VCaP (cell line): Measurements from ENCODE around the gene ELAPOR2.
A peak's percentile ranks its signal among the peaks of the same experiment; 100 is the strongest.

Experiments used
- H3K27ac ChIP-seq: fragments of 450-650 bp; 2 replicates; pipeline ENCODE4 v1.5.1; 2017
- TF ChIP-seq, protein P1 (sequence below): fragments of 450-650 bp; conservative IDR thresholded peaks from 2 replicates; pipeline ENCODE4 v1.5.1; 2017; ENCODE audit warnings: mild to moderate bottlenecking, moderate library complexity

ELAPOR2 gene

GRCh38 chr7:87094322-87094721 is 34.9 kb upstream of the ELAPOR2 start:
- TF ChIP-seq, protein P1, sequence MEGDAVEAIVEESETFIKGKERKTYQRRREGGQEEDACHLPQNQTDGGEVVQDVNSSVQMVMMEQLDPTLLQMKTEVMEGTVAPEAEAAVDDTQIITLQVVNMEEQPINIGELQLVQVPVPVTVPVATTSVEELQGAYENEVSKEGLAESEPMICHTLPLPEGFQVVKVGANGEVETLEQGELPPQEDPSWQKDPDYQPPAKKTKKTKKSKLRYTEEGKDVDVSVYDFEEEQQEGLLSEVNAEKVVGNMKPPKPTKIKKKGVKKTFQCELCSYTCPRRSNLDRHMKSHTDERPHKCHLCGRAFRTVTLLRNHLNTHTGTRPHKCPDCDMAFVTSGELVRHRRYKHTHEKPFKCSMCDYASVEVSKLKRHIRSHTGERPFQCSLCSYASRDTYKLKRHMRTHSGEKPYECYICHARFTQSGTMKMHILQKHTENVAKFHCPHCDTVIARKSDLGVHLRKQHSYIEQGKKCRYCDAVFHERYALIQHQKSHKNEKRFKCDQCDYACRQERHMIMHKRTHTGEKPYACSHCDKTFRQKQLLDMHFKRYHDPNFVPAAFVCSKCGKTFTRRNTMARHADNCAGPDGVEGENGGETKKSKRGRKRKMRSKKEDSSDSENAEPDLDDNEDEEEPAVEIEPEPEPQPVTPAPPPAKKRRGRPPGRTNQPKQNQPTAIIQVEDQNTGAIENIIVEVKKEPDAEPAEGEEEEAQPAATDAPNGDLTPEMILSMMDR = no peak
- no peak overlapping the region for H3K27ac ChIP-seq

- no peak overlapping the region for H3K27ac ChIP-seq
- TF ChIP-seq, protein P1 = no peak
Observed at GRCh38 chr7:87092568-87093091, 33.2 kb upstream of the ELAPOR2 start.

DNA sequence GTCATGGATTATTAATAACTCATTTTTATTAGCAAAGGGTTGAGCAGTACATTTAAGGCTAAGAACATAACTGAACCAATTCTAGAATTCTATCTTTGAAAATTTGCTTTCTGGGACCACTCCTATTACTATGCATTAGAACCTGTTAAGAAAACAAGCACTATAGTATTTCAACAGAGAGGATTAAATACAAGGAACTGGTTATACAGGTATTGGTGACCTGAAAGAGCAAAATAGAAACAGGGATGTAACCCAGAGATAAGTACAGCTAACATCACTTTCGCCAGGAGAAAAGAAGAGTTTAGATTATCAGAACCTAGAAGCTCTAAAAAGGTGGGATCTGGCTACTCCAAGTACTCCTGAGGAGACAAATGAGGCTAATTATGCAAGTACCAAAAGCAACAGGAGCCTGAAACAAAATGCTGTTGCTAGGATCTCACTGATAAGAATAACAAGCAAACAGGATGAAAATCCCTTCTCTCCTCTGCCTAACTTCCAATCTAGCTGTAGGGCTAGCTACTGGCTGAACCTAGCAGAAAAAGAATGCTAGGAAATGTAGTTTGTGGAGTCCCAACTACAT is 32.1 kb upstream of the ELAPOR2 start:
- TF ChIP-seq, protein P1 = no peak
- H3K27ac ChIP-seq = peak overlapping the region; percentile 48; the same call in 1 of the 2 replicates

GRCh38 chr7:87083865-87084519 is 24.5 kb upstream of the ELAPOR2 start:
- no peak overlapping the region for H3K27ac ChIP-seq
- TF ChIP-seq, protein P1 = no peak

DNA sequence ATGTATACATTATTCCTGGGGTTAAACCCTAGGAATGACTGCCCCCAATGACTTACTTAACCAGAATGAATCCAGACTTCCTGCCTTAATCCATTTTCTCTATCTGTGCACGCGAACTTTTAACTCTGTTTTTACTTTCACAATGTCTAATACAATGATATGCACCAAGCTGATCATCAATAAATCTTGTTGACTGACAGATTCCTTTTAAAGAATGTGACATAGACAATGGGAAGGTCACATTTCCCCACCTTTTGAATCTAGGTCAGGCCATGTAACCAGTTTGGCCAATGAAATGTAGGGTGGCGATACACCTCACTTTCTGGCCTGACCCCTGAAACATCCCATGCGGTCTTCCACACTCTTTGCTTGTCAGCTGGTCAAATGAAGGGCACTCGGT is 23.2 kb upstream of the ELAPOR2 start:
- TF ChIP-seq, protein P1 = no peak
- no peak overlapping the region for H3K27ac ChIP-seq

DNA sequence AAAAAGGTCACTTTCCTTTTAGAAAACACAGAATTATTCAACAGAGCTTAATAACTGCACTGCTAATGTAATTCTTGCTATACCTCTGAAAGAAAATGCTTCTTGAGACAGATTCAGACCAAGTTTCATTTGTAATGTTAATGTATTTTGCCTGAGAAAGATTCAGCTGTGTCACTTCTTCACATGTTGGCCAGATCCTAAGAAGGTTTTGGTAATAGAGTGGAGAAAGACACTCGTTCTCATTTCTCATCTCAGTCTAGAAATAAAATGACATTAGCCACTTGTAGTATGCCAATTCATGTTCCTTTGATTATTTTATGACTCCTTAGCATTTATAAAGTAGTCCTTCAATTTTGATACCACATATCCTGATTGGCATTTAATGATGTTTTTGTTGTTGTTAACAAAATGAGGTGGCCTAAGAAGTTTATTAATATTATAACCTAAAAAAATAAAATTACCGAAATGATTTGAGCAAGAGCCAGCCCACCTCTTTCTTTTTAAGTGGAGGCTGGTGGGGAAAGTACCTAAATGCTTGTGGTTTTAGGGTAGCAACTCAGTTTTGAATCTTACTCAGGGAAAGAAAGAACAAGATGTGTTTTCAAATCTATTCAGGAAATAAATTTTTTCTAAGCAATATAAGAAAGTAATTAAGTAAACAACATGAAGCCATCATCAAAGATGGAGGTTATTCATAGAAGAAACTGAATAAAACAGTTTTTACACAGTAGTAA is 16.4 kb upstream of the ELAPOR2 start:
- TF ChIP-seq, protein P1 = no peak
- H3K27ac ChIP-seq = no peak overlapping the region

DNA sequence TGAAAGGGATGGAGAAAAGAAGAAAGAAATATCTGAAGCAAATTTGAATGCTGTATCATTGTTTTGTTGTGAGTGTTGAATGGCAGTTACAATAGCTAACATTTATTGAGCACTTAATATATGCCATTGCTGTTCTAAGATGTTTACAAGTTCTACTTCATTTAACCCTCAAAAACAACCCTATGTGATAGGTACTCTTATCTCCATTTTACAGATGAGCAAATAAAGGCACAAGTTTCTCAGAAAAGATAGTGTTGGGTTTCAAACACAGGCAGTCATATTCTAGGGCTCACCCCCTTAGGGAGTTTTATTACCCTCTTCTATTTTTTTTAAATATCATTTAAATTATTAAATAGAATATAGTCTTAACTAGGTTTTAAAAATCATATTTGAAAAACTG is 8.3 kb upstream of the ELAPOR2 start:
- TF ChIP-seq, protein P1 = no peak
- no peak overlapping the region for H3K27ac ChIP-seq
